HepG2 (cell line): ENCODE results near the gene SMAP2.

Experiments used
- CBFB ChIP-seq: sonication (generic); formaldehyde crosslinking; IDR thresholded peaks from 2 replicates; pipeline ENCODE4 v1.4.0; 2020; ENCODE audit warnings: missing genetic modification reagents
- CENPT ChIP-seq: sonication (generic); formaldehyde crosslinking; IDR thresholded peaks from 2 replicates; pipeline ENCODE4 v1.8.0; 2022; ENCODE audit warnings: low read depth, mild to moderate bottlenecking, moderate library complexity, missing genetic modification reagents
- NR2F6 ChIP-seq, 2 experiments: IDR thresholded peaks; 2 replicates each; pipeline ENCODE4 v1.6.1; 2016; ENCODE audit warnings: antibody characterized with exemption in 1 of 2, mild to moderate bottlenecking in 1 of 2
- POLR2AphosphoS5 ChIP-seq: IDR thresholded peaks from 2 replicates; pipeline ENCODE4 v1.6.1; 2012; ENCODE audit warnings: low read depth, low read length
- SAFB2 ChIP-seq: sonication (generic); formaldehyde crosslinking; IDR thresholded peaks from 2 replicates; pipeline ENCODE4 v1.5.1; 2020; ENCODE audit warnings: missing genetic modification reagents, low read depth, mild to moderate bottlenecking, borderline replicate concordance
- TCF7 ChIP-seq: sonication (generic); IDR thresholded peaks from 2 replicates; pipeline ENCODE4 v1.6.1; 2016; ENCODE audit warnings: antibody characterized with exemption, low read depth
- ZNF276 ChIP-seq: sonication (generic); formaldehyde crosslinking; IDR thresholded peaks from 2 replicates; pipeline ENCODE4 v1.4.0; 2020; ENCODE audit warnings: mild to moderate bottlenecking, low read depth, missing genetic modification reagents
- TF ChIP-seq, protein P1 (sequence below): sonication (generic); formaldehyde crosslinking; IDR thresholded peaks from 2 replicates; pipeline ENCODE4 v1.8.1; 2023; ENCODE audit warnings: mild to moderate bottlenecking, missing genetic modification reagents, borderline replicate concordance
- TF ChIP-seq, protein P2 (sequence below): sonication (generic); formaldehyde crosslinking; IDR thresholded peaks from 2 replicates; pipeline ENCODE4 v1.4.0; 2020; ENCODE audit warnings: missing genetic modification reagents
- TF ChIP-seq, protein P3 (sequence below): fragments of 450-650 bp; IDR thresholded peaks from 2 replicates; pipeline ENCODE4 v1.6.1; 2017
- TF ChIP-seq, protein P4 (sequence below): fragments of 450-650 bp; IDR thresholded peaks from 2 replicates; pipeline ENCODE4 v1.6.1; 2016

- TF ChIP-seq TCF7 (no peak), CBFB (no peak), POLR2AphosphoS5 (no peak), SAFB2 (CRISPR knock-in tag) (no peak), ZNF276 (CRISPR knock-in tag) (no peak), NR2F6 (IDR thresholded peaks at IDR 0.05) (no peak), NR2F6 (CRISPR knock-in tag; IDR thresholded peaks at IDR 0.05) (no peak), CENPT (CRISPR knock-in tag) (no peak)
- TF ChIP-seq, protein P1, sequence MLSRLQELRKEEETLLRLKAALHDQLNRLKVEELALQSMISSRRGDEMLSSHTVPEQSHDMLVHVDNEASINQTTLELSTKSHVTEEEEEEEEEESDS (CRISPR knock-in tag), result no peak
- TF ChIP-seq, protein P2, sequence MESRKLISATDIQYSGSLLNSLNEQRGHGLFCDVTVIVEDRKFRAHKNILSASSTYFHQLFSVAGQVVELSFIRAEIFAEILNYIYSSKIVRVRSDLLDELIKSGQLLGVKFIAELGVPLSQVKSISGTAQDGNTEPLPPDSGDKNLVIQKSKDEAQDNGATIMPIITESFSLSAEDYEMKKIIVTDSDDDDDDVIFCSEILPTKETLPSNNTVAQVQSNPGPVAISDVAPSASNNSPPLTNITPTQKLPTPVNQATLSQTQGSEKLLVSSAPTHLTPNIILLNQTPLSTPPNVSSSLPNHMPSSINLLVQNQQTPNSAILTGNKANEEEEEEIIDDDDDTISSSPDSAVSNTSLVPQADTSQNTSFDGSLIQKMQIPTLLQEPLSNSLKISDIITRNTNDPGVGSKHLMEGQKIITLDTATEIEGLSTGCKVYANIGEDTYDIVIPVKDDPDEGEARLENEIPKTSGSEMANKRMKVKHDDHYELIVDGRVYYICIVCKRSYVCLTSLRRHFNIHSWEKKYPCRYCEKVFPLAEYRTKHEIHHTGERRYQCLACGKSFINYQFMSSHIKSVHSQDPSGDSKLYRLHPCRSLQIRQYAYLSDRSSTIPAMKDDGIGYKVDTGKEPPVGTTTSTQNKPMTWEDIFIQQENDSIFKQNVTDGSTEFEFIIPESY (CRISPR knock-in tag), result no peak
- TF ChIP-seq, protein P3, sequence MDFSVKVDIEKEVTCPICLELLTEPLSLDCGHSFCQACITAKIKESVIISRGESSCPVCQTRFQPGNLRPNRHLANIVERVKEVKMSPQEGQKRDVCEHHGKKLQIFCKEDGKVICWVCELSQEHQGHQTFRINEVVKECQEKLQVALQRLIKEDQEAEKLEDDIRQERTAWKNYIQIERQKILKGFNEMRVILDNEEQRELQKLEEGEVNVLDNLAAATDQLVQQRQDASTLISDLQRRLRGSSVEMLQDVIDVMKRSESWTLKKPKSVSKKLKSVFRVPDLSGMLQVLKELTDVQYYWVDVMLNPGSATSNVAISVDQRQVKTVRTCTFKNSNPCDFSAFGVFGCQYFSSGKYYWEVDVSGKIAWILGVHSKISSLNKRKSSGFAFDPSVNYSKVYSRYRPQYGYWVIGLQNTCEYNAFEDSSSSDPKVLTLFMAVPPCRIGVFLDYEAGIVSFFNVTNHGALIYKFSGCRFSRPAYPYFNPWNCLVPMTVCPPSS, result no peak
- TF ChIP-seq, protein P4, sequence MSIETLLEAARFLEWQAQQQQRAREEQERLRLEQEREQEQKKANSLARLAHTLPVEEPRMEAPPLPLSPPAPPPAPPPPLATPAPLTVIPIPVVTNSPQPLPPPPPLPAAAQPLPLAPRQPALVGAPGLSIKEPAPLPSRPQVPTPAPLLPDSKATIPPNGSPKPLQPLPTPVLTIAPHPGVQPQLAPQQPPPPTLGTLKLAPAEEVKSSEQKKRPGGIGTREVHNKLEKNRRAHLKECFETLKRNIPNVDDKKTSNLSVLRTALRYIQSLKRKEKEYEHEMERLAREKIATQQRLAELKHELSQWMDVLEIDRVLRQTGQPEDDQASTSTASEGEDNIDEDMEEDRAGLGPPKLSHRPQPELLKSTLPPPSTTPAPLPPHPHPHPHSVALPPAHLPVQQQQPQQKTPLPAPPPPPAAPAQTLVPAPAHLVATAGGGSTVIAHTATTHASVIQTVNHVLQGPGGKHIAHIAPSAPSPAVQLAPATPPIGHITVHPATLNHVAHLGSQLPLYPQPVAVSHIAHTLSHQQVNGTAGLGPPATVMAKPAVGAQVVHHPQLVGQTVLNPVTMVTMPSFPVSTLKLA, result no peak
These were observed 50.6 kb downstream of the SMAP2 start for GRCh38 chr1:40423951-40424618.
